ENCODE measurements around the gene NID2. TPM values are rescaled to one million over a fixed set of nuclear protein-coding genes. Genes with fewer than 3 reads are reported as not detected.

The NID2 gene
- total RNA-seq, 1 experiment from 2014 or later, result 0.31 TPM

GRCh38 chr14:52052288-52052943 lies 16.4 kb downstream of the NID2 start:
- no peak for DNase-seq (ENCODE audit: low spot score)

- DNase-seq (ENCODE audit: low spot score), result no peak
These were observed 17.0 kb downstream of the NID2 start for GRCh38 chr14:52051871-52052270.

DNA sequence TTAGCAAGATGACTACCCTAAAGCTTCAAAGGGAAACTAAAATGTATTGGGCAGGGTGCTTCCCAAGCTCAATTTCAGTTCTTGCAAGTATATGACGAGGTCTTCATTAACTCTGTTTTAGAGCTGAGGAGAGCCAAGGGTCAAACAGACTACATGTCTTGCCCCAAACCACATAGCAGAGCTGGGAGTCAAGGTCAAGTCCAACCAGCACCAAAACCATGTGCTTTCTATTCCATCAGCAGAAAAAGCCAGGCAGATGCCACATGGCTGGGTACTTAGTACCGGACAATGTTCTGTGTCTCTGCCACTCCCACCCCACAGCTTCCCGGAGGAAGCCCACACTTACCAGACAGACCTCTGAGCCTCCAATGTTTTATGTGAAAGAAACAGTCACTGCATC lies 17.6 kb downstream of the NID2 start:
- no peak for DNase-seq (ENCODE audit: low spot score)

- DNase-seq (ENCODE audit: low spot score), result no peak
These were observed 18.9 kb downstream of the NID2 start for GRCh38 chr14:52049721-52050588.

DNA sequence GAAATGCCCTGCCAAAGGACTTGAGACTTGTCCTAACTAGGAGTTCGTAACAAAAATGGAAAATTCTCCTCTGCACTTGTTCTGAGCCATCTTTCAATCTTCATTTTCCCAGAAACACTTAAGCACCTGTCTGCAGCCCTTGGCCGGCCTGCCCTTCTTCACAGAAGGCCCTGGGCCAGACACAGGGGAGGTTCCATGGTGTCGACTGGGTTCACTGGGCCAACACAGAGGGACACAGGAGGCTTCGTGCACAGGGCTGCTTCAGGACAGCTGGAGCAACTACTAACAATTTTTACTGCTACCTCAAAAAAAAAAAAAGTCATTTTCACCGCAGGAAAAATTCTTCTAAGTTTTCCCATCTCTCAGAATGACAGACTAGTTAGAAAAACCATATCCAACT lies 19.6 kb downstream of the NID2 start:
- no peak for DNase-seq (ENCODE audit: low spot score)

GRCh38 chr14:52048641-52049204 lies 20.1 kb downstream of the NID2 start:
- no peak for DNase-seq (ENCODE audit: low spot score)

DNA sequence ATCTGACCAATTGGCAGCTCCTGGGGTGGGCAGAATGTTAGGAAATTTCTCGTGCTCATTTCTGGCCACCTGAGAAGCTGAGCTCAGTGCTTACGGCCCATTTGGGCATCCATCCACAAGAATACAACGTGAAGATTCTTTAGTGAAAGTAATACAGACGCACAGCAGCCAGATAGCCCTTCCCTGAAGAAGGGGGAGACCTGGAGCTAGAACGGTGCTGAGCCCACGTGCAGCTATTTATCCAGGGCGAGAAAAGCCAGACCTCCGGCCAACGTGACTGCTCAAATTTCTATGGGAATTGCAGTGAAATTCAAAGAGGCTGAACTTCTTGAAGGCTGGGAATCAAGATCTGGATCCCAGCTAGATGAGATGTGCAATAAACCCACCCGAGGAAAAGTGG lies 20.7 kb downstream of the NID2 start:
- no peak for DNase-seq (ENCODE audit: low spot score)

DNA sequence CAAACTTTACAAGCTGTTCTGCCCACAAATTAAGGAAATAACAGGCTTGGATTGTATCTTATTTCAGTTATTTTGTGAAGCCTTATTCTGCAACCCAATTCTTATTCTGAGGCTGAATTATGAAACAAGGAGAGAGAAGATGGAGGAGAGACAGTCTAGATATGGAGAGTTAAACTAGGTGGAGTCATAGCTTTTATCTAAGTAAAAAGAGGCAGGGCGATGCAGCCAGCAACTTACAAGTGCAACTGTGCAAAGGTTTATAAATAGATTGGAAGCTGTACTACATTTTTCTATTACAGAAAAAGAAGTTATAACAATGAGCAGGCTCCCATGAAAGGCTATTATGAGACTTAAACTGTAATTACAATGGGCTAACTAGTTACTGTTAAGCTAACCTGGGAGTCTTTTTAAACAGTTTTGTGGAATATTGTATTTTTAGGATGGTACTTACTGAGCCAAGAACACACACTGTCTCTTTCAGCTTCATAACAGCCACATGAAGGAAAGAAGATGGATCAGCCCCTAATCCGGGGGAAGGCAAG lies 22.4 kb downstream of the NID2 start:
- no peak for DNase-seq (ENCODE audit: low spot score)

DNA sequence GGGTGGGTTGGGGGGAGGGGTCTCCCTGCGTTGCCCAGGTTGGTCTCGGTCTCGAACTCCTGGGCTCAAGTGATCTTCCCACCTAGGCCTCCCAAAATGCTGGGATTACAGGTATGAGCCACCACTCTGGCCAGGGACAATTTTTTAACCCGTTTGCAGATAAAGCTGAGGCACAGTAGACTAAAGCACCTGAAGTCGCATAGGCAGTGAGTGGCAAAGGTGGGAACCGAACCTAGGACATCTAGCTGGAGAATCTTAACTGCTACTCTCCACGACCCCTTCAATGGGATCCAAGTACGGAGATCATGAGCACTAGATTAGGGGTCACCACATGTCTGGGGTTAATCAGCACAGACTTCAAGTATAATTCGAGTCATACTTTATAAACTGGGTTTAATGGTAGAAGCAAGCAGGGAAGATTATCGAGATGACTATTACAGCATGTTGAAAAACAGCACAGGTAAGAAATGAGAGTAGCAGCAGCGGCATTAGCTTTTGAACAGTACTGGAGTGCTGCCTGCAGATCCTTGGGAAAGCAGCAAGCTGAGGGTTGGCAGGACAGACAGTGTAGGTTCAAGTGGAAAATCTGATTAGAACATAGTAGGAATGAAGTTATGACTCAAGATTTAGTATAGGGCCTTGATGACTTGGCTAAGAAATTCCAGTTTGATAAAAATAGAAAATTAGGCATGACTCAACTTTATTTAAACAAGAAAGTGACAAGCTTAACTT lies 23.9 kb downstream of the NID2 start:
- no peak for DNase-seq (ENCODE audit: low spot score)

GRCh38 chr14:52043690-52044089 lies 25.2 kb downstream of the NID2 start:
- DNase-seq (ENCODE audit: low spot score), result peak; percentile 20

DNA sequence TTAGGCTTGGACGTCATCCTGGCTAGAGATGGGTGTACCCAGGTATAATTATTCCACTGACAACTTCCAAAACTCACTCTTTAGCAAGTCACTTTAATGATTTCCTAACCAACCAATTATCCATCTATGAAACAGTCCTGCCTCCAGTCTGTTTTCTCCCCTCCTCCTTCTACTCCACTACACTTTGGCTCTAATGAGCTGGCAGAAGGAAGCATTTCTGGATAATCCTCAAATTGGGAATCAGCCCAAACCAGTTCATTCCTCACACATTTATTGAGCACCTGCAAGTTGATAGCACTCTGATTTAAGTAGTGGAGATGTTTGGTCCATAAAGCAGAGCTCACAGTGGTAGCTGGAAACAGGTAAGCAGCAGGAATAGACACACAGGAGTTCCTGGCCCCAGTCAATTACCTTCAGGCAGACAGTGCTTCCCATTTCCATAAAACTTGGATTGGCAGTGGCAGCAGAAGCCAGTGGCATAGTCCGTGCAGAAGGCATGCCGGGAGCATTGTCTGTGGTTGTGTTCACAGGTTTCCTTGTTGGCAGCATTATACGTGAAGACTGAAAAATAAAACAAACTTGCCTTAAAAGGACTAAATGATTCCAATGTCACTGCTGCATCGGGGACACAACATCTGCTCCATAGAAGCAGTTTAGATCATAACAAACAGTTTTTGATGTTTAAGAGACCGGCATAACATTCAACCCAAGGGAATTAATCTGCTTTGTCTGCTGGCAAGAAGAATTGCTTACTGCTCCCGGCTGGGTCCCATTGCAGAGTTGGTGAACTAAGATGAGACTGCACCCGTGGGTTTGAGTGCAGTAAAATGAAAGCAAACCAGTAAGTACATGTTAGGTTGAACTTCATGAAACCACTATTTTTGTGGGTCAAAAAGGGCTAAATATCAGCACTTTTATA lies 26.2 kb downstream of the NID2 start:
- DNase-seq (ENCODE audit: low spot score), result no peak

DNA sequence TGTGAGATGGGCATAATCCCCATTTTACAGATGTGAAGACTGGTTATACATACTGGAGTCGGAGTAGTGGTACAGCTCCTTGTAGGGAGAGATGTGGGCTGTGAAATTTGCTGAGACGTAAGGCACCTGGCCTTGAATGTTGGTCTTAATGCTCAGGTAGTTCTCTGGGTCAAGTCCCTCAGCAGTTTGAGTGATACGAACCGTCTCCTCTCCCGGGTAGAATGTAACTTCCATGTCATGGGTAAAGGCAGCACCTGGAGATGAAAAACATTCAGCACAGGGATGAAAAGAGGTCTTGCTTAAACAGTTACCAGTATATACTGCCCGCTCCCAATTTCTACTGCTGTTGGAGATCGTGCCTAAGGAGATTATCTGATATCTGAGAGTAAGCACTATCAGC lies 28.3 kb downstream of the NID2 start:
- DNase-seq (ENCODE audit: low spot score), result no peak

- no peak for DNase-seq (ENCODE audit: low spot score)
These were observed 29.6 kb downstream of the NID2 start for GRCh38 chr14:52039124-52039815.

- no peak for DNase-seq (ENCODE audit: low spot score)
These were observed 35.7 kb downstream of the NID2 start for GRCh38 chr14:52033101-52033642.

- DNase-seq (ENCODE audit: low spot score), result no peak
These were observed 36.6 kb downstream of the NID2 start for GRCh38 chr14:52032204-52032801.

- no peak for DNase-seq (ENCODE audit: low spot score)
These were observed 37.1 kb downstream of the NID2 start for GRCh38 chr14:52031781-52032180.

DNA sequence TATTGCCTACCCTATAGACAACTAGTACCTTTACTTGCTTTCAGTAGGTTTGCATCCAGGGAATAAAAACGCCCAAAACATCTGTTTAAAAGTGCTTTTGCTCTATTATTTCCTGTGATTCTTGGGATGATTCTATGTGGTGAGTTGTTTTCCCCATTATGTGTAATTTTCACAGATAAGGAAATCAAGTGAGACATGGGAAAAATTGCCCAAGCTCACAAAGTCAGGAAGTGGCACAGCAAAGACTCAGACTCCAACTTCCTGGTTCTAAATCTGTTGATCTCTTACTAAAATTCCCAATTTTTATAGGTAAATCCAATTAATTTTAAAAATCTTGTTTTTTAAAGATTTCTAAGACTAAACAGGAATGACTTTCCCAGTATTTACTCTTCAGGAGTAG lies 39.0 kb downstream of the NID2 start:
- DNase-seq (ENCODE audit: low spot score), result no peak

DNA sequence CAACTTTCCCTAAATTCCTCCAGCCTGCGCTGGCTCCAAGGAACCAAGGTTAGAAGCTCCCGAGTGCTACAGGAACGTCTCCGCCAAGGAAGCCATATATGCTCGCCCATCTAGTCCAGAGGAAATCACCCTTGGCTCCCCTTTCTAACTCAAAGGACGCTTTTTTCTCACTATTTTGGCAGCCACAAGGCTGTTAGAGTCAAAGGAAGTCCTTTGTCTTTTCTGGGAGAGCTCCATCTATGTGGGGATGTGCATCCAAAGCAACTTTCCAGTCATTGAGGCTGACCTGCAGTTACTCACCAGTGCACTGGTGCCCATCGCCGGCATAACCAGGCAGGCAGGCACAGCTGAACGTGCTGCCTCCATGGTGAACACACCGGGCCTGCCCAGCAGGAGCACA lies 42.0 kb downstream of the NID2 start:
- no peak for DNase-seq (ENCODE audit: low spot score)

DNA sequence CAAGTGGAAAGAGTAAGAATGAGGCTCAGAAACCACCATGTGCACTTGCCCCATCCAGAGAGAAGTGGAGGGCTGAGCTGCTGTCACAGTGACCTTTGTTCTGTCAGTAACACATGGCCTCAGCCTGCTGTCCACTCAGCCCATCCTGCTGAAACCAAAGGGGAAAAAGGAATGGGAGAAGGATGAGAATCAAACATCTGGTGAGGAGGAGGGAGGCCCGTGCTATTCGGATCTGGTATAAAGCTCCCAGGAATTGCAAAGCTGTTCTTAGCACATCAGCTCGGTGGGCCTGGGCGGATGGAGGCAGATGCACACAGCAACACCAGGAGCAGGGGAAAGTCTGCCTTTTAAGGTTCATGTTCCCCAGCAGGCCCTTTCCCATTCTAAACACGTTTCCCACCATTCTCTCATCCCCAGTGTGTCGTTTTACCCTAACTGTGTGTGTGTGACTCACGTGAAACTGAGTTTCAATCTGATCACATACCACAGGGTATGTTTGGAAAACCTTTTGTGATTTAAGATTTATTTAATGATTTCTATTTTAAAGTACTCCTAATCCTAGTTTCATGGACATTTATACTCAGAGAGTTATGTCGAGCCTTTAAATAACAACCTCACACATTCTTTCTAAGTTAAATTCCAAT lies 42.7 kb downstream of the NID2 start:
- no peak for DNase-seq (ENCODE audit: low spot score)
